ENCODE data around the gene NSD1. TPM values are rescaled to one million over a fixed set of nuclear protein-coding genes. Genes with fewer than 3 reads are reported as not detected.

The NSD1 gene
- total and polyA plus RNA-seq, 9 of the 15 experiments (the other 6 are each of a cell fraction or from before 2014, with no cell fraction given) = 3.8 to 51.0 (median 24.7) TPM

DNA sequence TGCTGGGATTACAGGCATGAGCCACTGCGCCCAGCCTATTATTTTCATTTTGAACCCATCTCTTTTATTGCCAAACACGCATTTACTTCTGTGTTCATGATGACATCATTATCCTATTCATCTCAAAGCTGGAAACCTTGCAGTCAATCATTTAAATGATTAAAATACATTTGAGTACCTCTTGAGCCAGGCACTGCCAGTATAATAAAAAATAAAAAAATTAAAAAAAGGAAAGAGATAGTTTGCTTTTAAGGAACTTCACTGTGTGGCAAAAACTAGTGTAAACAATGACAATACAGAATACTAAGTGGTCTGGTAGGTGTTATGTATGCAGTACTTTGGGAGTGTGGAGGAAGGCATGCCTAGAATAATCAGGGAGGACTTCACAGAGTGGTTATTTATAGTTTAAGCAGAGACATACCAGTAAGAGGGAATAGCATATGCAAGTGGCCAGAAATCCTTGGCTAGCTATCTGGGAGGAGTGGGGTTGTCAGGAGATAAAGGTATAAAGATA, 8.6 kb downstream of the NSD1 start (continued):
- no peak for TF ChIP-seq ASH1L (IDR thresholded peaks at IDR 0.05; ENCODE audit: borderline replicate concordance, low read depth, partially characterized antibody)
- no peak for TF ChIP-seq RBBP5 (IDR thresholded peaks at IDR 0.05; ENCODE audit: borderline replicate concordance, insufficient read depth, low read length, poor library complexity, severe bottlenecking)
- TF ChIP-seq, protein P1, sequence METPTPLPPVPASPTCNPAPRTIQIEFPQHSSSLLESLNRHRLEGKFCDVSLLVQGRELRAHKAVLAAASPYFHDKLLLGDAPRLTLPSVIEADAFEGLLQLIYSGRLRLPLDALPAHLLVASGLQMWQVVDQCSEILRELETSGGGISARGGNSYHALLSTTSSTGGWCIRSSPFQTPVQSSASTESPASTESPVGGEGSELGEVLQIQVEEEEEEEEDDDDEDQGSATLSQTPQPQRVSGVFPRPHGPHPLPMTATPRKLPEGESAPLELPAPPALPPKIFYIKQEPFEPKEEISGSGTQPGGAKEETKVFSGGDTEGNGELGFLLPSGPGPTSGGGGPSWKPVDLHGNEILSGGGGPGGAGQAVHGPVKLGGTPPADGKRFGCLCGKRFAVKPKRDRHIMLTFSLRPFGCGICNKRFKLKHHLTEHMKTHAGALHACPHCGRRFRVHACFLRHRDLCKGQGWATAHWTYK (CRISPR knock-in tag; IDR thresholded peaks at IDR 0.05) = no peak
- TF ChIP-seq KAT8 (IDR thresholded peaks at IDR 0.05; ENCODE audit: low read depth) = no peak
- no peak for TF ChIP-seq PHF21A (IDR thresholded peaks at IDR 0.05; ENCODE audit: borderline replicate concordance, low read depth)
- TF ChIP-seq E2F3 (CRISPR knock-in tag; IDR thresholded peaks at IDR 0.05) = no peak
- TF ChIP-seq KLF13 (tag; IDR thresholded peaks at IDR 0.05; ENCODE audit: borderline replicate concordance, low read depth) = no peak
- no peak for TF ChIP-seq ZNF444 (CRISPR knock-in tag; IDR thresholded peaks at IDR 0.05)
- TF ChIP-seq, protein P2, sequence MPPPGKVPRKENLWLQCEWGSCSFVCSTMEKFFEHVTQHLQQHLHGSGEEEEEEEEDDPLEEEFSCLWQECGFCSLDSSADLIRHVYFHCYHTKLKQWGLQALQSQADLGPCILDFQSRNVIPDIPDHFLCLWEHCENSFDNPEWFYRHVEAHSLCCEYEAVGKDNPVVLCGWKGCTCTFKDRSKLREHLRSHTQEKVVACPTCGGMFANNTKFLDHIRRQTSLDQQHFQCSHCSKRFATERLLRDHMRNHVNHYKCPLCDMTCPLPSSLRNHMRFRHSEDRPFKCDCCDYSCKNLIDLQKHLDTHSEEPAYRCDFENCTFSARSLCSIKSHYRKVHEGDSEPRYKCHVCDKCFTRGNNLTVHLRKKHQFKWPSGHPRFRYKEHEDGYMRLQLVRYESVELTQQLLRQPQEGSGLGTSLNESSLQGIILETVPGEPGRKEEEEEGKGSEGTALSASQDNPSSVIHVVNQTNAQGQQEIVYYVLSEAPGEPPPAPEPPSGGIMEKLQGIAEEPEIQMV (tag; conservative IDR thresholded peaks at IDR 0.05; ENCODE audit: low read depth) = no peak
- TF ChIP-seq ATF7 (IDR thresholded peaks at IDR 0.05) = peak; percentile 36; the same call in 1 of the 2 replicates
- TF ChIP-seq ZNF232 (CRISPR knock-in tag; IDR thresholded peaks at IDR 0.05) = no peak
- TF ChIP-seq, protein P3, sequence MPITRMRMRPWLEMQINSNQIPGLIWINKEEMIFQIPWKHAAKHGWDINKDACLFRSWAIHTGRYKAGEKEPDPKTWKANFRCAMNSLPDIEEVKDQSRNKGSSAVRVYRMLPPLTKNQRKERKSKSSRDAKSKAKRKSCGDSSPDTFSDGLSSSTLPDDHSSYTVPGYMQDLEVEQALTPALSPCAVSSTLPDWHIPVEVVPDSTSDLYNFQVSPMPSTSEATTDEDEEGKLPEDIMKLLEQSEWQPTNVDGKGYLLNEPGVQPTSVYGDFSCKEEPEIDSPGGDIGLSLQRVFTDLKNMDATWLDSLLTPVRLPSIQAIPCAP (CRISPR knock-in tag; IDR thresholded peaks at IDR 0.05; ENCODE audit: borderline replicate concordance) = no peak
- TF ChIP-seq, protein P4, sequence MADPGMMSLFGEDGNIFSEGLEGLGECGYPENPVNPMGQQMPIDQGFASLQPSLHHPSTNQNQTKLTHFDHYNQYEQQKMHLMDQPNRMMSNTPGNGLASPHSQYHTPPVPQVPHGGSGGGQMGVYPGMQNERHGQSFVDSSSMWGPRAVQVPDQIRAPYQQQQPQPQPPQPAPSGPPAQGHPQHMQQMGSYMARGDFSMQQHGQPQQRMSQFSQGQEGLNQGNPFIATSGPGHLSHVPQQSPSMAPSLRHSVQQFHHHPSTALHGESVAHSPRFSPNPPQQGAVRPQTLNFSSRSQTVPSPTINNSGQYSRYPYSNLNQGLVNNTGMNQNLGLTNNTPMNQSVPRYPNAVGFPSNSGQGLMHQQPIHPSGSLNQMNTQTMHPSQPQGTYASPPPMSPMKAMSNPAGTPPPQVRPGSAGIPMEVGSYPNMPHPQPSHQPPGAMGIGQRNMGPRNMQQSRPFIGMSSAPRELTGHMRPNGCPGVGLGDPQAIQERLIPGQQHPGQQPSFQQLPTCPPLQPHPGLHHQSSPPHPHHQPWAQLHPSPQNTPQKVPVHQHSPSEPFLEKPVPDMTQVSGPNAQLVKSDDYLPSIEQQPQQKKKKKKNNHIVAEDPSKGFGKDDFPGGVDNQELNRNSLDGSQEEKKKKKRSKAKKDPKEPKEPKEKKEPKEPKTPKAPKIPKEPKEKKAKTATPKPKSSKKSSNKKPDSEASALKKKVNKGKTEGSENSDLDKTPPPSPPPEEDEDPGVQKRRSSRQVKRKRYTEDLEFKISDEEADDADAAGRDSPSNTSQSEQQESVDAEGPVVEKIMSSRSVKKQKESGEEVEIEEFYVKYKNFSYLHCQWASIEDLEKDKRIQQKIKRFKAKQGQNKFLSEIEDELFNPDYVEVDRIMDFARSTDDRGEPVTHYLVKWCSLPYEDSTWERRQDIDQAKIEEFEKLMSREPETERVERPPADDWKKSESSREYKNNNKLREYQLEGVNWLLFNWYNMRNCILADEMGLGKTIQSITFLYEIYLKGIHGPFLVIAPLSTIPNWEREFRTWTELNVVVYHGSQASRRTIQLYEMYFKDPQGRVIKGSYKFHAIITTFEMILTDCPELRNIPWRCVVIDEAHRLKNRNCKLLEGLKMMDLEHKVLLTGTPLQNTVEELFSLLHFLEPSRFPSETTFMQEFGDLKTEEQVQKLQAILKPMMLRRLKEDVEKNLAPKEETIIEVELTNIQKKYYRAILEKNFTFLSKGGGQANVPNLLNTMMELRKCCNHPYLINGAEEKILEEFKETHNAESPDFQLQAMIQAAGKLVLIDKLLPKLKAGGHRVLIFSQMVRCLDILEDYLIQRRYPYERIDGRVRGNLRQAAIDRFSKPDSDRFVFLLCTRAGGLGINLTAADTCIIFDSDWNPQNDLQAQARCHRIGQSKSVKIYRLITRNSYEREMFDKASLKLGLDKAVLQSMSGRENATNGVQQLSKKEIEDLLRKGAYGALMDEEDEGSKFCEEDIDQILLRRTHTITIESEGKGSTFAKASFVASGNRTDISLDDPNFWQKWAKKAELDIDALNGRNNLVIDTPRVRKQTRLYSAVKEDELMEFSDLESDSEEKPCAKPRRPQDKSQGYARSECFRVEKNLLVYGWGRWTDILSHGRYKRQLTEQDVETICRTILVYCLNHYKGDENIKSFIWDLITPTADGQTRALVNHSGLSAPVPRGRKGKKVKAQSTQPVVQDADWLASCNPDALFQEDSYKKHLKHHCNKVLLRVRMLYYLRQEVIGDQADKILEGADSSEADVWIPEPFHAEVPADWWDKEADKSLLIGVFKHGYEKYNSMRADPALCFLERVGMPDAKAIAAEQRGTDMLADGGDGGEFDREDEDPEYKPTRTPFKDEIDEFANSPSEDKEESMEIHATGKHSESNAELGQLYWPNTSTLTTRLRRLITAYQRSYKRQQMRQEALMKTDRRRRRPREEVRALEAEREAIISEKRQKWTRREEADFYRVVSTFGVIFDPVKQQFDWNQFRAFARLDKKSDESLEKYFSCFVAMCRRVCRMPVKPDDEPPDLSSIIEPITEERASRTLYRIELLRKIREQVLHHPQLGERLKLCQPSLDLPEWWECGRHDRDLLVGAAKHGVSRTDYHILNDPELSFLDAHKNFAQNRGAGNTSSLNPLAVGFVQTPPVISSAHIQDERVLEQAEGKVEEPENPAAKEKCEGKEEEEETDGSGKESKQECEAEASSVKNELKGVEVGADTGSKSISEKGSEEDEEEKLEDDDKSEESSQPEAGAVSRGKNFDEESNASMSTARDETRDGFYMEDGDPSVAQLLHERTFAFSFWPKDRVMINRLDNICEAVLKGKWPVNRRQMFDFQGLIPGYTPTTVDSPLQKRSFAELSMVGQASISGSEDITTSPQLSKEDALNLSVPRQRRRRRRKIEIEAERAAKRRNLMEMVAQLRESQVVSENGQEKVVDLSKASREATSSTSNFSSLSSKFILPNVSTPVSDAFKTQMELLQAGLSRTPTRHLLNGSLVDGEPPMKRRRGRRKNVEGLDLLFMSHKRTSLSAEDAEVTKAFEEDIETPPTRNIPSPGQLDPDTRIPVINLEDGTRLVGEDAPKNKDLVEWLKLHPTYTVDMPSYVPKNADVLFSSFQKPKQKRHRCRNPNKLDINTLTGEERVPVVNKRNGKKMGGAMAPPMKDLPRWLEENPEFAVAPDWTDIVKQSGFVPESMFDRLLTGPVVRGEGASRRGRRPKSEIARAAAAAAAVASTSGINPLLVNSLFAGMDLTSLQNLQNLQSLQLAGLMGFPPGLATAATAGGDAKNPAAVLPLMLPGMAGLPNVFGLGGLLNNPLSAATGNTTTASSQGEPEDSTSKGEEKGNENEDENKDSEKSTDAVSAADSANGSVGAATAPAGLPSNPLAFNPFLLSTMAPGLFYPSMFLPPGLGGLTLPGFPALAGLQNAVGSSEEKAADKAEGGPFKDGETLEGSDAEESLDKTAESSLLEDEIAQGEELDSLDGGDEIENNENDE (IDR thresholded peaks at IDR 0.05; ENCODE audit: low read depth, low read length) = no peak

Measured in K562 (cell line).